Esophagus muscularis mucosa (tissue), 4 donors: ENCODE data around the gene PRODH2.

ENCODE experiments used
- CTCF ChIP-seq, 3 experiments: fragments of 200-600 bp in 2 of 3; fragments of 450-650 bp in 1 of 3; sonication (generic) in 2 of 3; IDR thresholded peaks; one replicate each; pipeline ENCODE4 v1.5.1; 2017 to 2019; ENCODE audit warnings: antibody characterized with exemption in 3 of 3, mild to moderate bottlenecking in 2 of 3, moderate library complexity in 1 of 3
- EP300 ChIP-seq: sonication (generic); formaldehyde crosslinking; IDR thresholded peaks from one replicate; pipeline ENCODE4 v1.6.1; 2017; ENCODE audit warnings: antibody characterized with exemption
- POLR2A ChIP-seq: fragments of 450-650 bp; IDR thresholded peaks from one replicate; pipeline ENCODE4 v1.6.1; 2017; ENCODE audit warnings: antibody characterized with exemption, moderate library complexity, mild to moderate bottlenecking, low read depth
- POLR2AphosphoS5 ChIP-seq, 2 donors: sonication (generic); formaldehyde crosslinking; IDR thresholded peaks; one replicate each; pipeline ENCODE4 v1.6.1; 2017; ENCODE audit warnings: antibody characterized with exemption in 2 of 2

DNA sequence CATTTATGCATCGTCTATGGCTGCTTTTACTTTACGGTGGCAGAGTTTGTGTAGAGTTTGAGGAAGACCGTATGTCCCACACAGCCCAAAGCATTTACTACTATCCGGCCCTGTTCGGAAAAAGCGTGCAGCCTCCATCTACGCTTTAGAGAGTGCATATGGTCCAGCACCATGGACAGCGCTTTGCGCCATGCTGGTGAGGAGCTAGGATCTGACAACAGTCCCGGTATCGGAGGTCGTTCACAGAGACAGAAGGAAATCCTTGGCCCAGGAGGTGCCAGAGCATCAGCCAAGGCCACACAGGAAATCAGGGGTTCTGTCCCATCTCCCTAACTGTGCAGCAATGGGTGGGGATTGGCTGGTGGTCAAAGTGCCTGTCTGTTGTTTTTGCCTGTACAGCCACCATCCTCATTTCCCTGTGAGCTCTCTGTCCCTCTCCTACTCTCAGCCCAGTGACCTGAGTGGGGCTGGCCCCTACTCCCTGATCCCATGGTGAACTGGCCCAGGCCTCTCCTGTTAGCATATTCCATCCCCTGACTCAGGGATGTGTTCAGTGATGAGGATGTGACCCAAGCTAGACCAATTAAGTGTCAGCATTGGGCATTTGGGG is 16.2 kb upstream of the PRODH2 start:
- no peak for TF ChIP-seq POLR2A
- no peak for TF ChIP-seq CTCF (IDR thresholded peaks at IDR 0.05)
- TF ChIP-seq EP300: no peak
- no peak for TF ChIP-seq POLR2AphosphoS5 (IDR thresholded peaks at IDR 0.05)
